Measurements from ENCODE around the gene CDH23. TPM values are rescaled to one million over a fixed set of nuclear protein-coding genes. Genes with fewer than 3 reads are reported as not detected.

CDH23 gene
- total RNA-seq, 1 donor from 2014 or later: 0.29 TPM

DNA sequence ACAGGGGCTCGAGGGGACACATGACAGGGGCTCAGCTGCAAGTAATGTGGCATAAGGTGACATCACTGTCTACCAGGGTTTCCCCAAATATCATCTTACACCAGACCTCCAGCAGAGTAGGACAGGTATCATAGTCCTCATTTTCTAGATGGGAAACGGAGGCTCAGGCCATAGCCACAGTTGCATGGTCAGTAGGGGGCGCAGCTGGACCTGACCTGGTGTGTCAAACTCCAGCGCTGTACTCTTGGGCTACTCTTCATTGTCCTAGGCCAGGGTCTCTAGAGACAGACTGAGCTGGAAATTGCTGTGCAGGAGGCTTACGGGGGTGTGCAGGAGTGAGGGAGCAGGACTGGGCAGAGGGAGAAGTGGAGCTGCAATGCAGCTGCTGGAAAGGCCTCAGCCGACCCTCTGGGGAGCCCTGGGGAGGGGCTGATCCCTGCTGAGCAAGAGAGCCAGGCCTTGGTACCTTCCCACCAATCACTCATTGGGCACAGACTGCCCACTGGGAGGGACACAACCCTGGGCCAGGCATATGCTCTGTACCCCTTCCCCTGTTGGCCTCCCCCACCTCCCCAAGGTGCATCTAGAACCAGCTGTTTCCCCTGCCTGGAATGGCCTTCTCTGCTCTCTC is 89.9 kb downstream of the CDH23 start:
- H3K4me3 Mint-ChIP-seq: no peak overlapping the region
- ChIA-PET POLR2A (no interaction called here), CTCF (interaction anchor here (1.1 to 1.6 kb wide), 2 partner anchors 83 to 84 kb away, joined by 3 to 4 read pairs; no protein-coding TSS in a partner anchor)
- peaks cover 17% of the 10 kb centered on the region for H3K9me3 Mint-ChIP-seq
- TF ChIP-seq, protein P1, sequence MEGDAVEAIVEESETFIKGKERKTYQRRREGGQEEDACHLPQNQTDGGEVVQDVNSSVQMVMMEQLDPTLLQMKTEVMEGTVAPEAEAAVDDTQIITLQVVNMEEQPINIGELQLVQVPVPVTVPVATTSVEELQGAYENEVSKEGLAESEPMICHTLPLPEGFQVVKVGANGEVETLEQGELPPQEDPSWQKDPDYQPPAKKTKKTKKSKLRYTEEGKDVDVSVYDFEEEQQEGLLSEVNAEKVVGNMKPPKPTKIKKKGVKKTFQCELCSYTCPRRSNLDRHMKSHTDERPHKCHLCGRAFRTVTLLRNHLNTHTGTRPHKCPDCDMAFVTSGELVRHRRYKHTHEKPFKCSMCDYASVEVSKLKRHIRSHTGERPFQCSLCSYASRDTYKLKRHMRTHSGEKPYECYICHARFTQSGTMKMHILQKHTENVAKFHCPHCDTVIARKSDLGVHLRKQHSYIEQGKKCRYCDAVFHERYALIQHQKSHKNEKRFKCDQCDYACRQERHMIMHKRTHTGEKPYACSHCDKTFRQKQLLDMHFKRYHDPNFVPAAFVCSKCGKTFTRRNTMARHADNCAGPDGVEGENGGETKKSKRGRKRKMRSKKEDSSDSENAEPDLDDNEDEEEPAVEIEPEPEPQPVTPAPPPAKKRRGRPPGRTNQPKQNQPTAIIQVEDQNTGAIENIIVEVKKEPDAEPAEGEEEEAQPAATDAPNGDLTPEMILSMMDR (IDR thresholded peaks at IDR 0.05): no peak
- peaks cover 2% of the 10 kb centered on the region for H3K36me3 Mint-ChIP-seq (ENCODE audit: low read depth)
- ATAC-seq (ENCODE audit: low read depth) (no peak), DNase-seq (no peak)
- no peaks in the 10 kb centered on the region for H3K4me1 Mint-ChIP-seq
- peaks cover 5% of the 10 kb centered on the region for H3K27me3 Mint-ChIP-seq
- no peak overlapping the region for H3K27ac Mint-ChIP-seq
- intact Hi-C loops (cut with micrococcal nuclease): no loop called here

DNA sequence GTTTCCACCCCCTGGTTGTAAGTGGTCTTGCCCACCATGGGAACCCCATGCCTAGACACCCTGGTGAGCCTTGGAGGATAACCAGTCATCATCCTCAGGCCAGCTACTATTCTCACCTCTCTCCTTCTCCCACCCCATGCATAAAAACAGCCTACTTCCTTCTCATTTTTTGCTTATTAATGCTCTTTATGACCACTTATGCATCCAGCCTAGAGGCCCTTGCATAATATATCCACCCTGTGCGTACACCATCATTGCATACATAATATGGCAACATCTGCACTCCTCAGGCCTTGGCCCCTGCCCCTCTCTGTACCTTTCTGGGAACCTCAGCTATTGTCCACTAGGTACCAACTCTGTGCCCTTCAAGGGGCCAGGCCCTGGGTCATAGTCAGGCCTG is 91.0 kb downstream of the CDH23 start:
- Mint-ChIP-seq H3K27ac (no peak overlapping the region), H3K4me1 (no peaks in the 10 kb centered on the region), H3K27me3 (peaks cover 3% of the 10 kb centered on the region), H3K4me3 (no peak overlapping the region), H3K9me3 (peaks cover 17% of the 10 kb centered on the region), H3K36me3 (ENCODE audit: low read depth) (peaks cover 2% of the 10 kb centered on the region)
- ChIA-PET CTCF (no interaction called here), POLR2A (no interaction called here)
- TF ChIP-seq, protein P1 (IDR thresholded peaks at IDR 0.05): no peak
- ATAC-seq (ENCODE audit: low read depth) (no peak), DNase-seq (no peak)
- intact Hi-C loops (cut with micrococcal nuclease): no loop called here

- Mint-ChIP-seq H3K9me3 (peaks cover 17% of the 10 kb centered on the region), H3K4me1 (peaks cover 12% of the 10 kb centered on the region), H3K27ac (no peak overlapping the region), H3K27me3 (peaks cover 3% of the 10 kb centered on the region), H3K4me3 (no peak overlapping the region), H3K36me3 (ENCODE audit: low read depth) (peaks cover 2% of the 10 kb centered on the region)
- TF ChIP-seq, protein P1 (IDR thresholded peaks at IDR 0.05): no peak
- no peak for ATAC-seq (ENCODE audit: low read depth)
- no peak for DNase-seq
- intact Hi-C loops (cut with micrococcal nuclease): no loop called here
- CTCF ChIA-PET: no interaction called here
- POLR2A ChIA-PET: no interaction called here
Measured at GRCh38 chr10:71489077-71489476, 92.4 kb downstream of the CDH23 start.

DNA sequence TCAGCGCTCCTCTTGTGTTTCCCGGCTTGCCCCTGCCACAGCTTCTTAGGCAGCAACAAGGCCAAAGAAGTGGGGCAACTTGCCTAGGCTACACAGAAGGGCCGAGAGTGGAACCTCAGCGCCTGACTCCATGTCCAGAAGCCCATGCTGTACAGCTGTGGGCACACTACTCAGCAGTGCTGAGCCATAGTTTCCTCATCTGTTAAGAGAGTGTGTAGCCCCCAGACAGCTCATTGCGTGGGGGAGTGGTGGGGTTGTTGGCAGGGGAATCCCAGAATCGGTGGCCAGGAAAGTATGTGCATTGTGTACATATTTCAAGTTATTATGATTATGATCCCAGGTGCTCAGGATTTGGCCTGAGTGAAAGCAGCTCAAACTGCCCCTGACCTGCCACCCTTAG is 96.2 kb downstream of the CDH23 start:
- peaks cover 2% of the 10 kb centered on the region for H3K36me3 Mint-ChIP-seq (ENCODE audit: low read depth)
- H3K4me3 Mint-ChIP-seq: no peak overlapping the region
- ChIA-PET CTCF (no interaction called here), POLR2A (interaction anchor here (0.6 kb wide), 1 partner anchor 802 kb away, joined by 3 read pairs; no protein-coding TSS in a partner anchor)
- no peak for ATAC-seq (ENCODE audit: low read depth)
- intact Hi-C loops (cut with micrococcal nuclease): no loop called here
- H3K27me3 Mint-ChIP-seq: no peaks in the 10 kb centered on the region
- no peak for DNase-seq
- TF ChIP-seq, protein P1 (IDR thresholded peaks at IDR 0.05): no peak
- peaks cover 28% of the 10 kb centered on the region for H3K4me1 Mint-ChIP-seq
- no peak overlapping the region for H3K27ac Mint-ChIP-seq
- peaks cover 17% of the 10 kb centered on the region for H3K9me3 Mint-ChIP-seq

- POLR2A ChIA-PET: no interaction called here
- intact Hi-C loops (cut with micrococcal nuclease): no loop called here
- TF ChIP-seq, protein P1 (IDR thresholded peaks at IDR 0.05): no peak
- Mint-ChIP-seq H3K4me3 (no peak overlapping the region), H3K27me3 (no peaks in the 10 kb centered on the region), H3K9me3 (peaks cover 12% of the 10 kb centered on the region), H3K27ac (no peak overlapping the region), H3K36me3 (ENCODE audit: low read depth) (peaks cover 2% of the 10 kb centered on the region), H3K4me1 (peaks cover 28% of the 10 kb centered on the region)
- CTCF ChIA-PET: no interaction called here
- no peak for ATAC-seq (ENCODE audit: low read depth)
- DNase-seq: no peak
Measured at GRCh38 chr10:71493741-71494140, 97.0 kb downstream of the CDH23 start.

All from activated B cell treated with CpG ODN at 0.5 μM for 24 hours (primary cell).